Measurements from ENCODE around the gene PIGX.

The PIGX gene

GRCh38 chr3:196763179-196763578, 51.0 kb downstream of the PIGX start:
- no peak for DNase-seq

- DNase-seq: no peak
Measured at GRCh38 chr3:196765454-196765853, 53.3 kb downstream of the PIGX start.

- DNase-seq: no peak
Measured at GRCh38 chr3:196771067-196771466, 58.9 kb downstream of the PIGX start.

- no peak for DNase-seq
Measured at GRCh38 chr3:196772102-196772501, 59.9 kb downstream of the PIGX start.

- no peak for DNase-seq
Measured at GRCh38 chr3:196772897-196773296, 60.7 kb downstream of the PIGX start.

GRCh38 chr3:196774191-196774820, 62.1 kb downstream of the PIGX start:
- DNase-seq: no peak

- DNase-seq: no peak
Measured at GRCh38 chr3:196774848-196775422, 62.8 kb downstream of the PIGX start.

- no peak for DNase-seq
Measured at GRCh38 chr3:196775938-196776337, 63.8 kb downstream of the PIGX start.

GRCh38 chr3:196777836-196778235, 65.7 kb downstream of the PIGX start:
- DNase-seq: no peak

- DNase-seq: no peak
Measured at GRCh38 chr3:196778755-196779154, 66.6 kb downstream of the PIGX start.

- no peak for DNase-seq
Measured at GRCh38 chr3:196782511-196782910, 70.3 kb downstream of the PIGX start.
